ENCODE results near the gene INO80B.
A peak's percentile ranks its signal among the peaks of the same experiment; 100 is the strongest.
"Not testable (repeated sequence)": the region's sequence is repeated elsewhere in the genome, so short reads cannot be mapped to it uniquely, and the experiment has no call there.

- TF ChIP-seq, protein P1, sequence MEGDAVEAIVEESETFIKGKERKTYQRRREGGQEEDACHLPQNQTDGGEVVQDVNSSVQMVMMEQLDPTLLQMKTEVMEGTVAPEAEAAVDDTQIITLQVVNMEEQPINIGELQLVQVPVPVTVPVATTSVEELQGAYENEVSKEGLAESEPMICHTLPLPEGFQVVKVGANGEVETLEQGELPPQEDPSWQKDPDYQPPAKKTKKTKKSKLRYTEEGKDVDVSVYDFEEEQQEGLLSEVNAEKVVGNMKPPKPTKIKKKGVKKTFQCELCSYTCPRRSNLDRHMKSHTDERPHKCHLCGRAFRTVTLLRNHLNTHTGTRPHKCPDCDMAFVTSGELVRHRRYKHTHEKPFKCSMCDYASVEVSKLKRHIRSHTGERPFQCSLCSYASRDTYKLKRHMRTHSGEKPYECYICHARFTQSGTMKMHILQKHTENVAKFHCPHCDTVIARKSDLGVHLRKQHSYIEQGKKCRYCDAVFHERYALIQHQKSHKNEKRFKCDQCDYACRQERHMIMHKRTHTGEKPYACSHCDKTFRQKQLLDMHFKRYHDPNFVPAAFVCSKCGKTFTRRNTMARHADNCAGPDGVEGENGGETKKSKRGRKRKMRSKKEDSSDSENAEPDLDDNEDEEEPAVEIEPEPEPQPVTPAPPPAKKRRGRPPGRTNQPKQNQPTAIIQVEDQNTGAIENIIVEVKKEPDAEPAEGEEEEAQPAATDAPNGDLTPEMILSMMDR (IDR thresholded peaks at IDR 0.05) = not testable (repeated sequence)
- peak in 2 of 3 donors; percentile 11 to 22 for TF ChIP-seq POLR2A (IDR thresholded peaks at IDR 0.05)
Observed at GRCh38 chr2:74459503-74460118, 4.7 kb downstream of the INO80B start.
